Astrocyte (in vitro differentiated cells and primary cell): Measurements from ENCODE around the gene CNOT3.

Source experiments
- CTCF ChIP-seq: IDR thresholded peaks from 2 replicates; pipeline ENCODE4 v1.5.1; 2011; ENCODE audit warnings: low read depth, mild to moderate bottlenecking, inconsistent platforms, low read length, moderate library complexity; ENCODE audit not compliant: insufficient read depth
- EZH2 ChIP-seq: IDR thresholded peaks from 2 replicates; pipeline ENCODE4 v1.6.1; 2012; ENCODE audit warnings: mild to moderate bottlenecking, low read length, inconsistent platforms; ENCODE audit not compliant: insufficient read depth

- TF ChIP-seq CTCF (no peak), EZH2 (no peak)
These were observed 18.1 kb downstream of the CNOT3 start for GRCh38 chr19:54155694-54156093.
